Sigmoid colon (tissue), 7 donors: Measurements from ENCODE around the gene SLC22A31. TPM values are rescaled to one million over a fixed set of nuclear protein-coding genes. Genes with fewer than 3 reads are reported as not detected.

Experiments
- DNase-seq: peaks from one replicate; pipeline ENCODE4 v3.0.0-alpha.2; 2019
- H3K27ac ChIP-seq, 4 donors: fragments of 200-600 bp; sonication (generic); one replicate each; pipeline ENCODE4 v1.5.1; 2016 to 2019; ENCODE audit warnings: mild to moderate bottlenecking in 1 of 4
- H3K27me3 ChIP-seq, 3 donors: fragments of 200-600 bp; sonication (generic); one replicate each; pipeline ENCODE4 v1.5.1; 2019; ENCODE audit warnings: mild to moderate bottlenecking in 1 of 3
- H3K36me3 ChIP-seq, 4 donors: fragments of 200-600 bp; sonication (generic); one replicate each; pipeline ENCODE4 v1.5.1; 2016 to 2019
- H3K4me1 ChIP-seq, 4 donors: fragments of 200-600 bp; sonication (generic); one replicate each; pipeline ENCODE4 v1.5.1; 2017 to 2019
- H3K4me3 ChIP-seq, 4 donors: fragments of 200-600 bp; sonication (generic); one replicate each; pipeline ENCODE4 v1.5.1; 2017 to 2019; ENCODE audit warnings: mild to moderate bottlenecking in 2 of 4, moderate library complexity in 1 of 4
- H3K9me3 ChIP-seq, 4 donors: fragments of 200-600 bp in 3 of 4; sonication (generic) in 3 of 4; one replicate each; pipeline versions ENCODE4 v1.5.1 to v1.6.1; 2013 to 2019
- EP300 ChIP-seq, 4 donors: sonication (generic); formaldehyde crosslinking; IDR thresholded peaks; one replicate each; pipeline ENCODE4 v1.6.1; 2017; ENCODE audit warnings: antibody characterized with exemption in 4 of 4
- POLR2A ChIP-seq, 2 donors: fragments of 450-650 bp; IDR thresholded peaks; one replicate each; pipeline ENCODE4 v1.6.1; 2016; ENCODE audit warnings: antibody characterized with exemption in 2 of 2, mild to moderate bottlenecking in 2 of 2, moderate library complexity in 2 of 2
- POLR2AphosphoS5 ChIP-seq, 4 donors: sonication (generic); formaldehyde crosslinking; IDR thresholded peaks; one replicate each; pipeline ENCODE4 v1.6.1; 2017; ENCODE audit warnings: antibody characterized with exemption in 4 of 4
- WGBS, 2 donors: extraction: QIAGEN DNeasy Blood & Tissue Kit; methylation state at CpG; one replicate each; pipeline ENCODE4 v1.1.7; 2013; 5-methylcytosine and 5-hydroxymethylcytosine counted together
- intact Hi-C: fragments of 100-400 bp; cut with DNase I; formaldehyde crosslinking; loops from one replicate; pipeline ENCODE4 v1.15.1; 2023
- polyA plus RNA-seq, 3 donors: library from polyadenylated mRNA; stranded (reverse); fragments of 200-250 nt; gene quantifications; one replicate each; pipeline ENCODE4 v1.2.3, GENCODE V29; 2013
- total RNA-seq, 4 donors: library from RNA; depleted of rRNA; stranded (reverse); fragments of >200 nt; gene quantifications; one replicate each; pipeline ENCODE4 v1.1.0, GENCODE V29; 2016
- TF ChIP-seq, protein P1 (sequence below), 4 experiments: fragments of 450-650 bp in 3 of 4; fragments of 200-600 bp in 1 of 4; IDR thresholded peaks; one replicate each; pipeline ENCODE4 v1.5.1; 2016 to 2019; ENCODE audit warnings: antibody characterized with exemption in 4 of 4, mild to moderate bottlenecking in 3 of 4, moderate library complexity in 2 of 4
- donor health status: healthy with polysubstance abuse.
- donor health status: Bipolar disorder and iron deficiency.
- donor health status: healthy.

The SLC22A31 gene
- total and polyA plus RNA-seq, 7 donors, result 0.87 TPM; not detected in 6

DNA sequence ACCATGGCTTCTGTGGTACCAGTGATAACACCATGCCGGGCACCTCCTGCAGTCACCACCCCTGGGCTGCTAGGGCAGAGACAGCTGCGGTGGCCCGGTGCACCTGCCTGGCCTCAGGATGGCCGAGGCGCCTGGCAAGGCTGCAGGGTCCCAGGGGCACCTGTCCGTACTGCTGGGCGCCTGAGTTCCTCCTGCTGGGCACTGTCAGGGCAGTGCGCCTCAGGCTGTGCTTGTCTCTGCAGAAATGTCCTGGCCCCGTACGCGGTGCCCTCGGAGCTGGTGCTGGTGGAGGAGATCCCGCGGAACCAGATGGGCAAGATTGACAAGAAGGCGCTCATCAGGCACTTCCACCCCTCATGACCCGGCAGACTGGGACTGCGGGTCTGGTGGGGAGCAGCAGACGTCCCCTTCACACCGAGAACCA lies 46.5 kb downstream of the SLC22A31 start:
- H3K9me3 ChIP-seq, result no peaks in the 10 kb centered on the region
- H3K36me3 ChIP-seq, result peaks cover 0 to 32% (median 17%) of the 10 kb centered on the region in 4 donors
- H3K4me3 ChIP-seq, result no peak overlapping the region
- peaks cover 0 to 29% (median 25%) of the 10 kb centered on the region in 4 donors for H3K4me1 ChIP-seq
- no peaks in the 10 kb centered on the region for H3K27me3 ChIP-seq
- TF ChIP-seq POLR2AphosphoS5 (IDR thresholded peaks at IDR 0.05) (no peak), EP300 (IDR thresholded peaks at IDR 0.05) (no peak), POLR2A (IDR thresholded peaks at IDR 0.05) (no peak)
- TF ChIP-seq, protein P1, sequence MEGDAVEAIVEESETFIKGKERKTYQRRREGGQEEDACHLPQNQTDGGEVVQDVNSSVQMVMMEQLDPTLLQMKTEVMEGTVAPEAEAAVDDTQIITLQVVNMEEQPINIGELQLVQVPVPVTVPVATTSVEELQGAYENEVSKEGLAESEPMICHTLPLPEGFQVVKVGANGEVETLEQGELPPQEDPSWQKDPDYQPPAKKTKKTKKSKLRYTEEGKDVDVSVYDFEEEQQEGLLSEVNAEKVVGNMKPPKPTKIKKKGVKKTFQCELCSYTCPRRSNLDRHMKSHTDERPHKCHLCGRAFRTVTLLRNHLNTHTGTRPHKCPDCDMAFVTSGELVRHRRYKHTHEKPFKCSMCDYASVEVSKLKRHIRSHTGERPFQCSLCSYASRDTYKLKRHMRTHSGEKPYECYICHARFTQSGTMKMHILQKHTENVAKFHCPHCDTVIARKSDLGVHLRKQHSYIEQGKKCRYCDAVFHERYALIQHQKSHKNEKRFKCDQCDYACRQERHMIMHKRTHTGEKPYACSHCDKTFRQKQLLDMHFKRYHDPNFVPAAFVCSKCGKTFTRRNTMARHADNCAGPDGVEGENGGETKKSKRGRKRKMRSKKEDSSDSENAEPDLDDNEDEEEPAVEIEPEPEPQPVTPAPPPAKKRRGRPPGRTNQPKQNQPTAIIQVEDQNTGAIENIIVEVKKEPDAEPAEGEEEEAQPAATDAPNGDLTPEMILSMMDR (IDR thresholded peaks at IDR 0.05), result no peak
- WGBS, 2 donors, result 35 to 85% methylated on average over 19 of the region's 19 CpGs
- DNase-seq, result no peak
- no peak overlapping the region for H3K27ac ChIP-seq
- intact Hi-C loops, result no loop called here

DNA sequence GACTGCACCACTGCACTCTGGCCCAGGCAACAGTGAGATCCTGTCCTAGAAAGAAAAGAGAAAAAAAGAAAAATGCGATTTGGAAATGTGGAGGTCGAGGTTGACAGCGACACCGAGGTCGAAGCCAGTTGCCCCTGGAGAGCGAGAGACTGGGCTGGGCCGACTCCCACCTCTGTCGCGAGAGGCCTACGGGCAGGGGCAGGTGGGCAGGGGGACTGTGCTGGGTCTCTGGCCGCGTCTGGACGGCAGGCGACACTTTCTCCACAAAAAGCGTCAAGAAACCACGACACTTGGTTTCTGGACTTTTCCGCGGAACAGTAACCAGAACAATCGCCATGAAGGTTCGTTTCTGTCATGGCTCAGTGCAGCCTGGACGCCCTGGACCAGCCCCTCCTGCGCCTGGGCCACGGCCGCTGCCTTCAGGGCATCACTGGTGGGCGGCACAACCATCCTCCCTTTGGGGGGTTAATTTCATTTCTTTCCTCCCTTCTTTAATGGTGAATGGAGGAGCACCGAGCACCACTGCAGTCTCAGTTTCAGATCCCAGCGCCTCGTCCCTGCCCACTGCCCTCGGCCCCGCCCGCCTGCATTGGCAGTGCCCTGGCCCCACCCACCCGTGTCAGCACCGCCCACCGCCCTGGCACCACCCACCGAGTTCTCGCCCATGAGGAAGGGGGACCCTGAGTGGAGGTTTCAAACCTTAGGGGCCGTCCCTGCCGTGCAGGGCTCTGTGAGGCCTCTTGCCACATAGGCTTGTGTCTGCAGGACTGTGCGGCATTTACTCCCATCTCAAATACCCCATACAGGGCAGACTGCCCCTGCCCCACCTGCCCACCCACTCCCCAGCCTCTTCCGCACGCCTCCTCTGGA lies 47.3 kb downstream of the SLC22A31 start:
- WGBS, 2 donors, result 85 to 89% methylated on average over 41 of the region's 41 CpGs
- Histone ChIP-seq H3K27me3 (no peaks in the 10 kb centered on the region), H3K36me3 (peaks cover 0 to 38% (median 17%) of the 10 kb centered on the region in 4 donors), H3K27ac (no peak overlapping the region), H3K4me3 (no peak overlapping the region), H3K9me3 (no peaks in the 10 kb centered on the region), H3K4me1 (peaks cover 0 to 29% (median 25%) of the 10 kb centered on the region in 4 donors)
- DNase-seq, result no peak
- intact Hi-C loops, result no loop called here
- TF ChIP-seq POLR2A (IDR thresholded peaks at IDR 0.05) (no peak), EP300 (IDR thresholded peaks at IDR 0.05) (no peak), POLR2AphosphoS5 (IDR thresholded peaks at IDR 0.05) (no peak)
- TF ChIP-seq, protein P1 (IDR thresholded peaks at IDR 0.05), result no peak

DNA sequence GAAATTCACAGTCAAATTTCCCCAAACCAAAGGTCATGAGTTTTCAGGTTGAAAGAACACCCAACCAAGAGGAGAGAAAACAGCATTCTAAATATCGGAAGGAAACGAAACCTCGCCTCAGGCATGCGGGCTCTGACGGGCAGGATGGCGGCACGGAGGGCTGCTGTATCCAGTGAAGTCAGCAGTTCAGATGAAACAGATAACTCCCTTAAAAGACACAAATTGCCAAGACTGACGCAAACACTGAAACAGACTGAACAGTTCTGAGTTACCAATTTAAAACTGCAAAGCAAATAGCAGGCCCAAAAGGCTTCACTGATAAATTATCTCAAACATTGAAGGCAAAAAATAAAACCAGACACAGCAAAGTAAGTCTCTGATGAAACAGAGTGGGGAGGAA lies 49.4 kb downstream of the SLC22A31 start:
- Histone ChIP-seq H3K9me3 (no peaks in the 10 kb centered on the region), H3K27ac (no peak overlapping the region), H3K4me1 (peaks cover 0 to 21% (median 18%) of the 10 kb centered on the region in 4 donors), H3K4me3 (no peak overlapping the region), H3K36me3 (peaks cover 8 to 52% (median 26%) of the 10 kb centered on the region in 4 donors), H3K27me3 (no peaks in the 10 kb centered on the region)
- intact Hi-C loops, result no loop called here
- WGBS, 2 donors, result 97% methylated on average over 8 of the region's 8 CpGs
- no peak for TF ChIP-seq POLR2AphosphoS5 (IDR thresholded peaks at IDR 0.05)
- TF ChIP-seq, protein P1 (IDR thresholded peaks at IDR 0.05), result no peak
- no peak for DNase-seq

DNA sequence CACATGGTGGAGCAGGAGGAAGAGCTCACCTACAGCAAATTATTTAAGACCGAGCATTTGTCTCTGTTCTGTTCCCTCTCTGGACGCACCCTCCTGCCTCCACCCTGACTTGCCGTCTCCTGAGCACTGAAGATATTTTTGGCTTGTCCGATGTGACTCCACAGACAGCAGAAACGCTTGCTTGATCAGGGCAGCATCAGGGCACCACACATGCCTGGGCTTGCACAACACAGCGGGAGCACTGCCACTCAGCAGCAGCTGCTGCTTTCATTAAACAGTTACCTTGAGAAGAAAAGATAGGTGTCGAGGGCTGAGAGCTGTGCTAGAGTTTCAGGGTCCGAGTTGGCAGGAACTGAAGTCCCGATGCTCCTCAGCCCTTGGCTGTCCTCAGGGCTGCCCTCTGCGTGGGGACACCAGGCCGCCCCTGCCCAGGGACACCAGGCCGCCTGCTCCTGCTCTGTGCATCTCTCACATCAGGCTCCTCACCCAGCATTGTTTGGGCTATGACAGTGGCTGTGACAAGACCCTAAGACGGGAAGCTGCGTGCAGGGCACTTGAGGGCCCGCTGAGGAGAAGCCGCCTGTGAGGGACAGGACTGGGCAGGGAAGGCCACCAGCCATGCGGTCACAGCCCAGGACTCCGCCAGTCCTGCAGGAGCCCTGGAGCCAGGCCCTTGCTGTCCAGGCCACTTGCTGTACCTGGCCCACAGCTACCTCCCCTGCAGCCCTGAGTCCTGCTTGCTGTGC lies 50.1 kb downstream of the SLC22A31 start:
- Histone ChIP-seq H3K36me3 (peaks cover 15 to 59% (median 33%) of the 10 kb centered on the region in 4 donors), H3K9me3 (no peaks in the 10 kb centered on the region), H3K27me3 (no peaks in the 10 kb centered on the region), H3K27ac (no peak overlapping the region), H3K4me1 (peaks cover 0 to 14% (median 11%) of the 10 kb centered on the region in 4 donors), H3K4me3 (no peak overlapping the region)
- DNase-seq, result no peak
- intact Hi-C loops, result no loop called here
- TF ChIP-seq POLR2AphosphoS5 (IDR thresholded peaks at IDR 0.05), result no peak
- no peak for TF ChIP-seq EP300 (IDR thresholded peaks at IDR 0.05)
- TF ChIP-seq, protein P1 (IDR thresholded peaks at IDR 0.05), result no peak
- no peak for TF ChIP-seq POLR2A (IDR thresholded peaks at IDR 0.05)
- WGBS, 2 donors, result 97 to 98% methylated on average over 18 of the region's 18 CpGs
